ENCODE data around the gene CRIP3. TPM values are rescaled to one million over a fixed set of nuclear protein-coding genes. Genes with fewer than 3 reads are reported as not detected.
"Not testable (repeated sequence)": the region's sequence is repeated elsewhere in the genome, so short reads cannot be mapped to it uniquely, and the experiment has no call there.

Gene CRIP3
- total RNA-seq (2021) (5.7 and 10.0 TPM in 2 replicates), Bru-seq, nascent RNA (percentile 33 among the genes with signal in this experiment), BruChase-seq, experiment 1, labeled RNA remaining after a 2-hour chase (percentile 40 among the genes with signal in this experiment), BruChase-seq, experiment 2, labeled RNA remaining after a 6-hour chase (percentile 27 among the genes with signal in this experiment)
- long read RNA-seq, partial matches to known transcripts: 4 of 7 reads
- long read RNA-seq, other reads (novel, unspliced or antisense): 1 of 7 reads

- Histone ChIP-seq H3K27ac (no peak within 1 kb of the TSS), H2AFZ (peak within 1 kb of the TSS; percentile 86), H3K27me3 (ENCODE audit: insufficient read depth, low read depth) (no peaks in the 10 kb centered on the region), H3K4me1 (replicated peaks; ENCODE audit: insufficient read depth) (peaks cover 15% of the 10 kb centered on the region), H3K9me3 (ENCODE audit: insufficient read depth, low read depth) (no peaks in the 10 kb centered on the region), H3K79me2 (ENCODE audit: low read depth) (no peaks in the 10 kb centered on the region), H4K20me1 (ENCODE audit: insufficient read depth) (no peaks in the 10 kb centered on the region), H3K4me2 (peak within 1 kb of the TSS; percentile 78), H3K4me3 (peak within 1 kb of the TSS; percentile 50; the same call in 1 of the 2 replicates), H3F3A (ENCODE audit: insufficient read depth, low read depth) (no peaks in the 10 kb centered on the region), H3K36me3 (ENCODE audit: low read depth) (no peaks in the 10 kb centered on the region), H3K9me2 (ENCODE audit: insufficient read depth) (no peaks in the 10 kb centered on the region)
- TF ChIP-seq CTCF (conservative IDR thresholded peaks at IDR 0.05) (peak; percentile 52), EZH2 (IDR thresholded peaks at IDR 0.05; ENCODE audit: low read depth) (no peak)
- intact Hi-C loops (cut with micrococcal nuclease; ENCODE audit: unreplicated experiment): loop anchor here (5.0 kb wide), 1 partner anchor 189 kb away; no protein-coding TSS in a partner anchor
- peak; percentile 59 to 60 for DNase-seq
- BruUV-seq (replicated peaks): TSS peak; percentile 49
- POLR2A ChIA-PET (ENCODE audit: unreplicated experiment): interaction anchor here (0.7 kb wide), 1 partner anchor 210 kb away, joined by 5 read pairs; no protein-coding TSS in a partner anchor
- CTCF ChIA-PET: interaction anchor here (0.6 to 0.7 kb wide), 7 partner anchors 10 to 196 kb away, joined by 3 to 14 read pairs (median 3); no protein-coding TSS in a partner anchor
Observed at GRCh38 chr6:43308101-43308989, at the start of gene CRIP3. TSS of gene CRIP3 (minus strand) at chr6:43308826. CDS start at chr6:43308792, 34 bp downstream.

- H3K9me2 ChIP-seq (ENCODE audit: insufficient read depth): no peaks in the 10 kb centered on the region
- H3K9me3 ChIP-seq (ENCODE audit: insufficient read depth, low read depth): no peaks in the 10 kb centered on the region
- intact Hi-C loops (cut with micrococcal nuclease; ENCODE audit: unreplicated experiment): no loop called here
- no peak for TF ChIP-seq EZH2 (IDR thresholded peaks at IDR 0.05; ENCODE audit: low read depth)
- 0 out of 2 replicates have a peak, but pooled peaks have one; percentile 33 for TF ChIP-seq CTCF (conservative IDR thresholded peaks at IDR 0.05)
- H3K4me3 ChIP-seq: no peak overlapping the region
- no peaks in the 10 kb centered on the region for H3K27me3 ChIP-seq (ENCODE audit: insufficient read depth, low read depth)
- H3K4me1 ChIP-seq (replicated peaks; ENCODE audit: insufficient read depth): no peaks in the 10 kb centered on the region
- no peak overlapping the region for H3K27ac ChIP-seq
- H3K4me2 ChIP-seq: no peak overlapping the region
- CTCF ChIA-PET: interaction anchor here (0.9 kb wide), 1 partner anchor 151 kb away, joined by 3 read pairs; no protein-coding TSS in a partner anchor
- no TSS peak for BruUV-seq (replicated peaks)
- no peaks in the 10 kb centered on the region for H4K20me1 ChIP-seq (ENCODE audit: insufficient read depth)
- H3K36me3 ChIP-seq (ENCODE audit: low read depth): peaks cover 12% of the 10 kb centered on the region; the same call in 1 of the 2 replicates
- DNase-seq: no peak
- POLR2A ChIA-PET (ENCODE audit: unreplicated experiment): no interaction called here
- no peak overlapping the region for H2AFZ ChIP-seq
- no peaks in the 10 kb centered on the region for H3F3A ChIP-seq (ENCODE audit: insufficient read depth, low read depth)
- H3K79me2 ChIP-seq (ENCODE audit: low read depth): no peaks in the 10 kb centered on the region
Observed at GRCh38 chr6:43355862-43356590, 47.4 kb upstream of the CRIP3 start.

GRCh38 chr6:43351951-43352350 lies 43.3 kb upstream of the CRIP3 start:
- CTCF ChIA-PET; POLR2A ChIA-PET (ENCODE audit: unreplicated experiment); H3K4me2 ChIP-seq; BruUV-seq (replicated peaks); DNase-seq; H4K20me1 ChIP-seq (ENCODE audit: insufficient read depth); H3K4me3 ChIP-seq; H3K9me2 ChIP-seq (ENCODE audit: insufficient read depth); H3K27ac ChIP-seq; intact Hi-C loops (cut with micrococcal nuclease; ENCODE audit: unreplicated experiment); H2AFZ ChIP-seq; H3F3A ChIP-seq (ENCODE audit: insufficient read depth, low read depth); H3K79me2 ChIP-seq (ENCODE audit: low read depth); H3K36me3 ChIP-seq (ENCODE audit: low read depth); H3K27me3 ChIP-seq (ENCODE audit: insufficient read depth, low read depth); H3K4me1 ChIP-seq (replicated peaks; ENCODE audit: insufficient read depth); H3K9me3 ChIP-seq (ENCODE audit: insufficient read depth, low read depth): not testable (repeated sequence)

Data from PC-9 (cell line).